ENCODE data around the gene SYT3. TPM values are rescaled to one million over a fixed set of nuclear protein-coding genes. Genes with fewer than 3 reads are reported as not detected.
A peak's percentile ranks its signal among the peaks of the same experiment; 100 is the strongest.

SYT3 gene
- total RNA-seq, 1 experiment from 2014 or later = 0.41 TPM

DNA sequence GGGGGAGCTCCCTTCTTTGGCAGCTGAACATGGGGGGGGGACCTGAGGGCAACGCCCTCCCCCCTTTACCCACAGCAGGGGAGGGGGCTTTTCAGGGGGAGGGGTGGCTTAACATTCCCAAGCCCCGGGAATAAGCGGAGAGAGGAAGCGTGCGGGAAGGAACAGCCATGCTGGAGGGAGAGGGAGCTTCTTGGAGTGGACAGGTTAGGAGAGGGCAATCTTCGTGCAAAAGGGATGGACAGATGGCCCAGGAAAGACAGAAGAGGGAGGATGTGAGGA is 20.3 kb upstream of the SYT3 start:
- CTCF ChIA-PET = interaction anchor here (0.6 kb wide), 1 partner anchor 303 kb away, joined by 3 read pairs; no protein-coding TSS in a partner anchor
- BruUV-seq (replicated peaks) = no TSS peak
- Histone ChIP-seq H3K4me1 (no peaks in the 10 kb centered on the region), H3K36me3 (ENCODE audit: control insufficient read depth, insufficient read depth, low read length) (no peaks in the 10 kb centered on the region), H3K9me3 (peaks cover 29% of the 10 kb centered on the region), H3K27me3 (replicated peaks; ENCODE audit: control insufficient read depth, insufficient read depth, low read length) (no peaks in the 10 kb centered on the region), H3K4me3 (ENCODE audit: low read depth, low read length) (no peak overlapping the region)
- H3K9me3 Mint-ChIP-seq (ENCODE audit: unreplicated experiment) = peaks cover 45% of the 10 kb centered on the region
- peaks cover 9% of the 10 kb centered on the region for H3K4me1 Mint-ChIP-seq (ENCODE audit: low read depth, unreplicated experiment)
- DNase-seq = no peak
- peaks cover 3% of the 10 kb centered on the region for H3K36me3 Mint-ChIP-seq (ENCODE audit: insufficient read depth, unreplicated experiment)
- TF ChIP-seq, protein P1, sequence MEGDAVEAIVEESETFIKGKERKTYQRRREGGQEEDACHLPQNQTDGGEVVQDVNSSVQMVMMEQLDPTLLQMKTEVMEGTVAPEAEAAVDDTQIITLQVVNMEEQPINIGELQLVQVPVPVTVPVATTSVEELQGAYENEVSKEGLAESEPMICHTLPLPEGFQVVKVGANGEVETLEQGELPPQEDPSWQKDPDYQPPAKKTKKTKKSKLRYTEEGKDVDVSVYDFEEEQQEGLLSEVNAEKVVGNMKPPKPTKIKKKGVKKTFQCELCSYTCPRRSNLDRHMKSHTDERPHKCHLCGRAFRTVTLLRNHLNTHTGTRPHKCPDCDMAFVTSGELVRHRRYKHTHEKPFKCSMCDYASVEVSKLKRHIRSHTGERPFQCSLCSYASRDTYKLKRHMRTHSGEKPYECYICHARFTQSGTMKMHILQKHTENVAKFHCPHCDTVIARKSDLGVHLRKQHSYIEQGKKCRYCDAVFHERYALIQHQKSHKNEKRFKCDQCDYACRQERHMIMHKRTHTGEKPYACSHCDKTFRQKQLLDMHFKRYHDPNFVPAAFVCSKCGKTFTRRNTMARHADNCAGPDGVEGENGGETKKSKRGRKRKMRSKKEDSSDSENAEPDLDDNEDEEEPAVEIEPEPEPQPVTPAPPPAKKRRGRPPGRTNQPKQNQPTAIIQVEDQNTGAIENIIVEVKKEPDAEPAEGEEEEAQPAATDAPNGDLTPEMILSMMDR (IDR thresholded peaks at IDR 0.05; ENCODE audit: insufficient read depth in 1 of 2, low read depth in 1 of 2, low read length in 1 of 2, severe bottlenecking in 1 of 2, unreplicated experiment in 1 of 2) = no peak
- H3K4me3 Mint-ChIP-seq (ENCODE audit: unreplicated experiment) = no peak overlapping the region
- POLR2A ChIA-PET = no interaction called here
- intact Hi-C loops (cut with micrococcal nuclease; ENCODE audit: unreplicated experiment) = no loop called here
- H3K27me3 Mint-ChIP-seq (ENCODE audit: insufficient read depth, unreplicated experiment) = no peaks in the 10 kb centered on the region
- no peak overlapping the region for H3K27ac Mint-ChIP-seq (ENCODE audit: unreplicated experiment)

DNA sequence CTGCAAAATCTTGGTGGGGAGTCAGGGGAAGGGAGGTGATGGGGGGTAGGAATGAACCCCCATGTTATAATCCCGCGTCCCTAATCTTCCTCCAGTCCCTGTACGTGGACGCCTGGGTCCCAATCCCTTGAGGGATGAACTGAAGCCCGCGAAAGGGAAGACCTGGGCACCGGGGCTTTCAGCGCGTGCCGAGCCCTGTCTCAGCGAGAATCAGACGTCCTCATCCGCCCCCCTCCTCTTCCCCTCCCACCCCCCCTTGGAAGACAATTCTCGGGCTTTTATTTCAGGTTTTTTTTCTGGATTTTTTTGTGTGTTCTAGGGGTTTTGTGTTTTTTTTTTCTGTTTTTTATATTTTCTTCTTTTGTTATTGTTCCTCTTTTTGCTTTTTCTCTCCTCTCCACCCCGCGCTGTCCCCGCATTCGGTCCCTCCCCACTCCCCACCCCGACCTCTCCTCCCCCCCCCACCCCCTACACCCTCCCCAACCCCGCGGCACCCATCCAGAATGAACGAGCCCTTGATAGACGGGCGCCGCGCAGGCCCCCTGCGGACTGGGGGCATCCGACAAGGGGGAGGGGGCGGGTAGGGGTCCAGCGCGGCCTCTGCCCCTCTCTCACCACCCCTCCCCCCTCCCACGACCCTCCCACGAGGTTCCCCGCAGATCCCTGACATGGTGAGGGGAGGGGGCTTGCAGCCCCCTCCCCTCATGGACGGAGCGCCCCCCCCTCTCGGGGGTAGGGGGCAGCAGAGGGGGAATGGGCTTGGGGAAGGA is 19.8 kb upstream of the SYT3 start:
- TF ChIP-seq, protein P1 (IDR thresholded peaks at IDR 0.05; ENCODE audit: insufficient read depth in 1 of 2, low read depth in 1 of 2, low read length in 1 of 2, severe bottlenecking in 1 of 2, unreplicated experiment in 1 of 2) = no peak
- ChIA-PET CTCF (no interaction called here), POLR2A (no interaction called here)
- no peak overlapping the region for H3K27ac Mint-ChIP-seq (ENCODE audit: unreplicated experiment)
- no peaks in the 10 kb centered on the region for H3K27me3 Mint-ChIP-seq (ENCODE audit: insufficient read depth, unreplicated experiment)
- Histone ChIP-seq H3K36me3 (ENCODE audit: control insufficient read depth, insufficient read depth, low read length) (no peaks in the 10 kb centered on the region), H3K27me3 (replicated peaks; ENCODE audit: control insufficient read depth, insufficient read depth, low read length) (no peaks in the 10 kb centered on the region), H3K4me3 (ENCODE audit: low read depth, low read length) (no peak overlapping the region), H3K9me3 (peaks cover 25% of the 10 kb centered on the region), H3K4me1 (no peaks in the 10 kb centered on the region; the same call in 1 of the 2 replicates)
- intact Hi-C loops (cut with micrococcal nuclease; ENCODE audit: unreplicated experiment) = no loop called here
- H3K9me3 Mint-ChIP-seq (ENCODE audit: unreplicated experiment) = peaks cover 50% of the 10 kb centered on the region
- peaks cover 6% of the 10 kb centered on the region for H3K36me3 Mint-ChIP-seq (ENCODE audit: insufficient read depth, unreplicated experiment)
- DNase-seq = no peak
- peaks cover 14% of the 10 kb centered on the region for H3K4me1 Mint-ChIP-seq (ENCODE audit: low read depth, unreplicated experiment)
- no peak overlapping the region for H3K4me3 Mint-ChIP-seq (ENCODE audit: unreplicated experiment)
- BruUV-seq (replicated peaks) = no TSS peak

DNA sequence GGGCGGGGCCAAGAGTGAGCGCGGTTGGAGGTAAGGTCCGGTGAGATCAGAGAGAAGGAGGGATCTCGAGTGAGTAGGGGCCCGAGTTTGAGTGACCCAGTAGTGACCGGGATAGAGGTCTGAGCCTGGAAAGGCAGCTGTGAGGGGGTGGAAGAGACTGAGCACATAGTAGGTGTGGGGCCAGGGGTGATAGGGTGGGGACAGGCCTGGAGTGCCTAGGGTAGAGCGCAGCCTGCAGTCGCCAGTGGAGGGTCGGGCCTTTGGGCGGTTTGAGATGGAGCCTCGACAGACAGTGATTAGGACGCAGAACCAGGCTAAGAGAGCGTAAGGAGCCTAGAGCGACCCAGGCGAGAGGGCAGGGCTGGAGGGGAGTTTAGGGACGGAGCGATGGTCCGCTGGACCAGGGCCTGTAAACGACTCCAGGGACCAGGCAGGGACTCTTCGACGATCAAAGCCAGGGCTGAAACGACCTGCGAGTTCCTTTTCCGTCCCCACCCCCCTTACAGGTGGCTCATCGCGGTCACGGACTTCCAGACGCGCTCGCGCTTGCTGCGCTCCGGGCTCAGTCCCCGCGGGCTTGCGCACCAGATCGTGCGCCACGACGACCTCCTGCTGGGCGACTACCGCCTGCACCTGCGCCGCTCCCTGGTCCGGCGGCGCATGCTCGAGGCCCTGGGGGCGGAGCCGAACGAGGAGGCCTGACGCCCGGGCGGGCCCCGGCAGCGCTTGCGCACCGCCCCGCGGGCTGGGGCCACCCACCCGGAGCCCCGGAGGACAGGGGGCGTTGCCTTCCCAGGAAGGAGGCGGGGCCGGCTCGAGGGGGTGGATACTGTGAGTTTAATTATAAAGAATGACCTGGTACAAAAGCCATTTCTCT is 19.0 kb upstream of the SYT3 start:
- TF ChIP-seq, protein P1 (IDR thresholded peaks at IDR 0.05; ENCODE audit: insufficient read depth in 1 of 2, low read depth in 1 of 2, low read length in 1 of 2, severe bottlenecking in 1 of 2, unreplicated experiment in 1 of 2) = no peak
- Mint-ChIP-seq H3K36me3 (ENCODE audit: insufficient read depth, unreplicated experiment) (peaks cover 6% of the 10 kb centered on the region), H3K9me3 (ENCODE audit: unreplicated experiment) (peaks cover 59% of the 10 kb centered on the region), H3K27ac (ENCODE audit: unreplicated experiment) (peak overlapping the region; percentile 78), H3K27me3 (ENCODE audit: insufficient read depth, unreplicated experiment) (no peaks in the 10 kb centered on the region), H3K4me3 (ENCODE audit: unreplicated experiment) (peak overlapping the region; percentile 76), H3K4me1 (ENCODE audit: low read depth, unreplicated experiment) (peaks cover 19% of the 10 kb centered on the region)
- ChIA-PET POLR2A (no interaction called here), CTCF (no interaction called here)
- DNase-seq = no peak
- intact Hi-C loops (cut with micrococcal nuclease; ENCODE audit: unreplicated experiment) = no loop called here
- Histone ChIP-seq H3K36me3 (ENCODE audit: control insufficient read depth, insufficient read depth, low read length) (no peaks in the 10 kb centered on the region), H3K4me3 (ENCODE audit: low read depth, low read length) (no peak overlapping the region), H3K27me3 (replicated peaks; ENCODE audit: control insufficient read depth, insufficient read depth, low read length) (no peaks in the 10 kb centered on the region), H3K9me3 (peaks cover 27% of the 10 kb centered on the region), H3K4me1 (peaks cover 6% of the 10 kb centered on the region)
- BruUV-seq (replicated peaks) = no TSS peak
